BLaER1 treated with 17β-estradiol and CSF1 and Interleukin-3, amounts not matched to agents 10 nM and 100 nM (cell line): ENCODE results near the gene TCF4.

Source experiments
- H3K27ac ChIP-seq, 11 experiments: shearing (Covaris generic); formaldehyde crosslinking; 2 replicates each; pipeline ENCODE4 v1.8.1; 2022
- H3K27me3 ChIP-seq, 11 experiments: shearing (Covaris generic); formaldehyde crosslinking; 2 replicates each; pipeline ENCODE4 v1.8.1; 2022
- H3K36me3 ChIP-seq, 11 experiments: shearing (Covaris generic); formaldehyde crosslinking; 2 replicates each; pipeline ENCODE4 v1.8.1; 2022
- H3K4me1 ChIP-seq, 10 experiments: shearing (Covaris generic); formaldehyde crosslinking; 2 replicates each; pipeline ENCODE4 v1.8.1; 2022
- H3K4me2 ChIP-seq, 11 experiments: shearing (Covaris generic); formaldehyde crosslinking; 2 replicates each; pipeline ENCODE4 v1.8.1; 2022
- H3K4me3 ChIP-seq, 10 experiments: shearing (Covaris generic); formaldehyde crosslinking; 2 replicates each; pipeline ENCODE4 v1.8.1; 2022
- H3K9ac ChIP-seq, 11 experiments: shearing (Covaris generic); formaldehyde crosslinking; 2 replicates each; pipeline ENCODE4 v1.8.1; 2022
- H3K9me3 ChIP-seq, 11 experiments: shearing (Covaris generic); formaldehyde crosslinking; replicated peaks in 1 of 11; 2 replicates each; pipeline ENCODE4 v1.8.1; 2022
- H4K20me1 ChIP-seq, 11 experiments: shearing (Covaris generic); formaldehyde crosslinking; 2 replicates each; pipeline ENCODE4 v1.8.1; 2022
- Cebpa-rat ChIP-seq, 11 experiments: shearing (Covaris generic); IDR thresholded peaks; 2 replicates each; pipeline ENCODE4 v1.8.1; 2022

The TCF4 gene

GRCh38 chr18:55338978-55339650 is 248.9 kb downstream of the TCF4 start:
- TF ChIP-seq Cebpa-rat (IDR thresholded peaks at IDR 0.05): peak in 3 of 11 experiments; percentile 18 to 86 (median 81); a peak in 5 of 22 replicates
- peak overlapping the region; percentile 23 to 72 (median 65); a peak in 21 of 22 replicates for H3K9ac ChIP-seq
- H3K4me3 ChIP-seq: peak overlapping the region in 6 of 10 experiments; percentile 1 to 22 (median 10); a peak in 4 of 20 replicates
- H3K36me3 ChIP-seq: peaks cover 0 to 78% (median 36%) of the 10 kb centered on the region in 11 experiments; a peak in 12 of 22 replicates
- H3K27me3 ChIP-seq: no peaks in the 10 kb centered on the region
- peak overlapping the region; percentile 38 to 87 (median 82); a peak in 20 of 22 replicates for H3K27ac ChIP-seq
- H4K20me1 ChIP-seq: peaks cover 0 to 32% (median 5%) of the 10 kb centered on the region in 11 experiments; a peak in 7 of 22 replicates
- H3K9me3 ChIP-seq: no peaks in the 10 kb centered on the region
- H3K4me1 ChIP-seq: peaks cover 47 to 62% (median 53%) of the 10 kb centered on the region in 10 experiments
- peak overlapping the region; percentile 65 to 89 (median 78) for H3K4me2 ChIP-seq

GRCh38 chr18:55337908-55338521 is 250.0 kb downstream of the TCF4 start:
- peaks cover 47 to 62% (median 53%) of the 10 kb centered on the region in 10 experiments for H3K4me1 ChIP-seq
- no peaks in the 10 kb centered on the region for H3K9me3 ChIP-seq
- peak overlapping the region; percentile 23 to 72 (median 65); a peak in 20 of 22 replicates for H3K9ac ChIP-seq
- H3K27ac ChIP-seq: peak overlapping the region; percentile 38 to 87 (median 82); a peak in 21 of 22 replicates
- H3K36me3 ChIP-seq: peaks cover 0 to 75% (median 36%) of the 10 kb centered on the region in 11 experiments; a peak in 13 of 22 replicates
- no peak for TF ChIP-seq Cebpa-rat (IDR thresholded peaks at IDR 0.05)
- H3K4me2 ChIP-seq: peak overlapping the region; percentile 65 to 89 (median 78)
- 0 out of 20 replicates have a peak overlapping the region, but pooled peaks of 1 of the 10 experiments have one; percentile 13 for H3K4me3 ChIP-seq
- peaks cover 0 to 23% (median 0%) of the 10 kb centered on the region in 11 experiments; a peak in 5 of 22 replicates for H4K20me1 ChIP-seq
- no peaks in the 10 kb centered on the region for H3K27me3 ChIP-seq

- H3K27me3 ChIP-seq: no peaks in the 10 kb centered on the region
- peak overlapping the region in 1 of 11 experiments; percentile 69; a peak in 1 of 22 replicates for H3K9ac ChIP-seq
- H3K4me2 ChIP-seq: peak overlapping the region in 8 of 11 experiments; percentile 65 to 89 (median 80); a peak in 15 of 22 replicates
- H3K27ac ChIP-seq: peak overlapping the region in 10 of 11 experiments; percentile 67 to 87 (median 83); a peak in 19 of 22 replicates
- TF ChIP-seq Cebpa-rat (IDR thresholded peaks at IDR 0.05): no peak
- H3K9me3 ChIP-seq: no peaks in the 10 kb centered on the region
- H3K4me3 ChIP-seq: no peak overlapping the region
- peaks cover 0 to 18% (median 0%) of the 10 kb centered on the region in 11 experiments; a peak in 5 of 22 replicates for H4K20me1 ChIP-seq
- H3K36me3 ChIP-seq: peaks cover 0 to 73% (median 42%) of the 10 kb centered on the region in 11 experiments; a peak in 13 of 22 replicates
- peaks cover 51 to 66% (median 55%) of the 10 kb centered on the region in 10 experiments for H3K4me1 ChIP-seq
These were observed 250.9 kb downstream of the TCF4 start for GRCh38 chr18:55337138-55337537.

GRCh38 chr18:55336438-55337100 is 251.4 kb downstream of the TCF4 start:
- Histone ChIP-seq H3K9me3 (no peaks in the 10 kb centered on the region), H3K4me1 (peaks cover 47 to 68% (median 57%) of the 10 kb centered on the region in 10 experiments), H3K4me2 (no peak overlapping the region), H4K20me1 (peaks cover 0 to 18% (median 0%) of the 10 kb centered on the region in 11 experiments; a peak in 5 of 22 replicates), H3K4me3 (no peak overlapping the region), H3K27me3 (no peaks in the 10 kb centered on the region), H3K36me3 (peaks cover 0 to 73% (median 46%) of the 10 kb centered on the region in 11 experiments; a peak in 13 of 22 replicates), H3K27ac (peak overlapping the region in 4 of 11 experiments; percentile 80 to 87 (median 86); a peak in 4 of 22 replicates), H3K9ac (no peak overlapping the region)
- no peak for TF ChIP-seq Cebpa-rat (IDR thresholded peaks at IDR 0.05)

GRCh38 chr18:55334875-55335274 is 253.1 kb downstream of the TCF4 start:
- no peak for TF ChIP-seq Cebpa-rat (IDR thresholded peaks at IDR 0.05)
- Histone ChIP-seq H3K36me3 (peaks cover 0 to 74% (median 52%) of the 10 kb centered on the region in 11 experiments; a peak in 14 of 22 replicates), H3K9me3 (no peaks in the 10 kb centered on the region), H3K27me3 (no peaks in the 10 kb centered on the region), H3K27ac (peak overlapping the region in 3 of 11 experiments; percentile 3 to 18 (median 7); a peak in 2 of 22 replicates), H3K4me3 (no peak overlapping the region), H3K4me1 (peaks cover 39 to 72% (median 55%) of the 10 kb centered on the region in 10 experiments), H4K20me1 (peaks cover 0 to 12% (median 0%) of the 10 kb centered on the region in 11 experiments; a peak in 6 of 22 replicates), H3K4me2 (peak overlapping the region in 6 of 11 experiments; percentile 7 to 75 (median 44); a peak in 9 of 22 replicates), H3K9ac (no peak overlapping the region; a peak in 1 of 22 replicates)

GRCh38 chr18:55331301-55331700 is 256.7 kb downstream of the TCF4 start:
- Histone ChIP-seq H3K27ac (peak overlapping the region in 7 of 11 experiments; percentile 2 to 92 (median 34); a peak in 7 of 22 replicates), H3K36me3 (peaks cover 0 to 52% (median 40%) of the 10 kb centered on the region in 11 experiments; a peak in 14 of 22 replicates), H3K4me3 (no peak overlapping the region), H3K27me3 (no peaks in the 10 kb centered on the region), H3K4me2 (peak overlapping the region in 8 of 11 experiments; percentile 1 to 62 (median 44); a peak in 14 of 22 replicates), H4K20me1 (peaks cover 0 to 8% (median 0%) of the 10 kb centered on the region in 11 experiments; a peak in 5 of 22 replicates), H3K9me3 (no peaks in the 10 kb centered on the region), H3K4me1 (peaks cover 46 to 75% (median 61%) of the 10 kb centered on the region in 10 experiments), H3K9ac (no peak overlapping the region)
- TF ChIP-seq Cebpa-rat (IDR thresholded peaks at IDR 0.05): no peak

- TF ChIP-seq Cebpa-rat (IDR thresholded peaks at IDR 0.05): no peak
- Histone ChIP-seq H3K4me2 (peak overlapping the region; percentile 40 to 82 (median 63); a peak in 21 of 22 replicates), H4K20me1 (peaks cover 0 to 32% (median 0%) of the 10 kb centered on the region in 11 experiments; a peak in 6 of 22 replicates), H3K4me3 (peak overlapping the region in 1 of 10 experiments; percentile 26; a peak in 1 of 20 replicates), H3K4me1 (peaks cover 76 to 93% (median 87%) of the 10 kb centered on the region in 10 experiments), H3K27ac (peak overlapping the region; percentile 32 to 95 (median 78); a peak in 19 of 22 replicates), H3K27me3 (no peaks in the 10 kb centered on the region), H3K36me3 (peaks cover 0 to 36% (median 28%) of the 10 kb centered on the region in 11 experiments; a peak in 12 of 22 replicates), H3K9ac (peak overlapping the region in 6 of 11 experiments; percentile 16 to 67 (median 55); a peak in 8 of 22 replicates), H3K9me3 (no peaks in the 10 kb centered on the region)
These were observed 259.7 kb downstream of the TCF4 start for GRCh38 chr18:55328301-55328700.

GRCh38 chr18:55327454-55327853 is 260.5 kb downstream of the TCF4 start:
- Histone ChIP-seq H3K36me3 (peaks cover 0 to 30% (median 20%) of the 10 kb centered on the region in 11 experiments; a peak in 12 of 22 replicates), H4K20me1 (peaks cover 0 to 40% (median 0%) of the 10 kb centered on the region in 11 experiments; a peak in 6 of 22 replicates), H3K4me2 (peak overlapping the region; percentile 40 to 82 (median 63); a peak in 20 of 22 replicates), H3K27me3 (no peaks in the 10 kb centered on the region), H3K27ac (peak overlapping the region; percentile 32 to 95 (median 78); a peak in 18 of 22 replicates), H3K4me3 (no peak overlapping the region), H3K9ac (peak overlapping the region in 4 of 11 experiments; percentile 38 to 64 (median 55); a peak in 5 of 22 replicates), H3K9me3 (no peaks in the 10 kb centered on the region), H3K4me1 (peaks cover 81 to 93% (median 91%) of the 10 kb centered on the region in 10 experiments)
- no peak for TF ChIP-seq Cebpa-rat (IDR thresholded peaks at IDR 0.05)
